Muscle of leg (tissue), 11 donors: Measurements from ENCODE around the gene CYP26A1. TPM values are rescaled to one million over a fixed set of nuclear protein-coding genes. Genes with fewer than 3 reads are reported as not detected.

Experiments used
- DNase-seq: peaks from one replicate; pipeline ENCODE4 v3.0.0; 2013
- H3K27ac ChIP-seq: one replicate; pipeline ENCODE4 v1.5.1; 2013; ENCODE audit warnings: mild to moderate bottlenecking, low read length, control low read depth
- H3K27me3 ChIP-seq: one replicate; pipeline ENCODE4 v1.6.1; 2013; ENCODE audit warnings: low read length; ENCODE audit not compliant: control insufficient read depth, insufficient read depth
- H3K36me3 ChIP-seq: one replicate; pipeline ENCODE4 v1.6.1; 2013; ENCODE audit warnings: low read length; ENCODE audit not compliant: control insufficient read depth, insufficient read depth
- H3K4me1 ChIP-seq: one replicate; pipeline ENCODE4 v1.6.1; 2013; ENCODE audit warnings: low read length; ENCODE audit not compliant: control insufficient read depth, insufficient read depth
- H3K4me3 ChIP-seq: one replicate; pipeline ENCODE4 v1.5.1; 2013; ENCODE audit warnings: low read length, control low read depth
- H3K9me3 ChIP-seq: replicated peaks from 2 replicates; pipeline ENCODE4 v1.6.1; 2013; ENCODE audit warnings: low read depth, low read length; ENCODE audit not compliant: control insufficient read depth
- WGBS: methylation state at CpG from one replicate; pipeline ENCODE4 v1.1.5; 2013; ENCODE audit warnings: missing lambda C conversion rate; ENCODE audit not compliant: insufficient coverage; 5-methylcytosine and 5-hydroxymethylcytosine counted together
- polyA plus RNA-seq, 8 donors: library from polyadenylated mRNA; unstranded; fragments of 120-200 nt; gene quantifications; one replicate each; pipeline versions ENCODE4 v1.2.1 to v1.2.3, GENCODE V29; 2013; ENCODE audit warnings: inconsistent platforms in 1 of 8, low replicate concordance in 1 of 8; ENCODE audit not compliant: insufficient read length in 8 of 8, insufficient read depth in 1 of 8
- total RNA-seq: library from RNA; stranded (reverse); fragments of 120-200 nt; gene quantifications from one replicate; pipeline ENCODE4 v1.2.4, GENCODE V29; 2013

Gene CYP26A1
- total and polyA plus RNA-seq, 9 donors, result 0.23 to 1.8 (median 0.87) TPM; not detected in 1

- Histone ChIP-seq H3K4me3 (no peak overlapping the region), H3K27me3 (peaks cover 41% of the 10 kb centered on the region), H3K4me1 (peaks cover 14% of the 10 kb centered on the region), H3K27ac (no peak overlapping the region), H3K9me3 (no peaks in the 10 kb centered on the region), H3K36me3 (no peaks in the 10 kb centered on the region)
- 72% methylated on average over 7 of the region's 9 CpGs for WGBS
- no peak for DNase-seq
Observed at GRCh38 chr10:93079663-93080349, 6.1 kb downstream of the CYP26A1 start.

- WGBS, result 53% methylated on average over 22 of the region's 22 CpGs
- Histone ChIP-seq H3K27ac (no peak overlapping the region), H3K27me3 (peaks cover 34% of the 10 kb centered on the region), H3K9me3 (no peaks in the 10 kb centered on the region), H3K36me3 (no peaks in the 10 kb centered on the region), H3K4me1 (peaks cover 8% of the 10 kb centered on the region), H3K4me3 (no peak overlapping the region)
- peak; percentile 58 for DNase-seq
Observed at GRCh38 chr10:93080350-93081046, 6.8 kb downstream of the CYP26A1 start.

- Histone ChIP-seq H3K27me3 (peaks cover 26% of the 10 kb centered on the region), H3K27ac (no peak overlapping the region), H3K4me1 (peaks cover 8% of the 10 kb centered on the region), H3K4me3 (no peak overlapping the region), H3K36me3 (no peaks in the 10 kb centered on the region), H3K9me3 (no peaks in the 10 kb centered on the region)
- no peak for DNase-seq
- 78% methylated on average over 1 of the region's 3 CpGs for WGBS
Observed at GRCh38 chr10:93081318-93081717, 7.6 kb downstream of the CYP26A1 start.

GRCh38 chr10:93081834-93082233 lies 8.1 kb downstream of the CYP26A1 start:
- Histone ChIP-seq H3K4me3 (no peak overlapping the region), H3K27ac (no peak overlapping the region), H3K9me3 (no peaks in the 10 kb centered on the region), H3K4me1 (peaks cover 8% of the 10 kb centered on the region), H3K27me3 (peaks cover 23% of the 10 kb centered on the region), H3K36me3 (no peaks in the 10 kb centered on the region)
- 45% methylated on average over 6 of the region's 10 CpGs for WGBS
- no peak for DNase-seq

GRCh38 chr10:93083743-93084539 lies 10.2 kb downstream of the CYP26A1 start:
- H3K4me3 ChIP-seq, result no peak overlapping the region
- H3K27me3 ChIP-seq, result peaks cover 16% of the 10 kb centered on the region
- 93% methylated on average over 2 of the region's 7 CpGs for WGBS
- H3K27ac ChIP-seq, result no peak overlapping the region
- no peaks in the 10 kb centered on the region for H3K36me3 ChIP-seq
- DNase-seq, result no peak
- no peaks in the 10 kb centered on the region for H3K9me3 ChIP-seq
- peaks cover 8% of the 10 kb centered on the region for H3K4me1 ChIP-seq

- Histone ChIP-seq H3K27ac (no peak overlapping the region), H3K36me3 (no peaks in the 10 kb centered on the region), H3K9me3 (no peaks in the 10 kb centered on the region), H3K4me3 (no peak overlapping the region), H3K4me1 (peaks cover 2% of the 10 kb centered on the region), H3K27me3 (peaks cover 7% of the 10 kb centered on the region)
- no peak for DNase-seq
- no CpG with 5 or more reads among the region's 4 CpGs for WGBS
Observed at GRCh38 chr10:93085272-93085859, 11.7 kb downstream of the CYP26A1 start.

- H3K4me1 ChIP-seq, result no peaks in the 10 kb centered on the region
- no peaks in the 10 kb centered on the region for H3K9me3 ChIP-seq
- H3K27me3 ChIP-seq, result peaks cover 1% of the 10 kb centered on the region
- DNase-seq, result no peak
- no peak overlapping the region for H3K27ac ChIP-seq
- 88% methylated on average over 2 of the region's 6 CpGs for WGBS
- no peaks in the 10 kb centered on the region for H3K36me3 ChIP-seq
- no peak overlapping the region for H3K4me3 ChIP-seq
Observed at GRCh38 chr10:93086289-93086688, 12.6 kb downstream of the CYP26A1 start.

GRCh38 chr10:93087846-93088245 lies 14.2 kb downstream of the CYP26A1 start:
- H3K9me3 ChIP-seq, result no peaks in the 10 kb centered on the region
- no peaks in the 10 kb centered on the region for H3K36me3 ChIP-seq
- no peaks in the 10 kb centered on the region for H3K27me3 ChIP-seq
- no peak for DNase-seq
- no peaks in the 10 kb centered on the region for H3K4me1 ChIP-seq
- WGBS, result no CpG with 5 or more reads among the region's 3 CpGs
- no peak overlapping the region for H3K27ac ChIP-seq
- H3K4me3 ChIP-seq, result no peak overlapping the region

- WGBS, result 35% methylated on average over 4 of the region's 4 CpGs
- H3K9me3 ChIP-seq, result no peaks in the 10 kb centered on the region
- no peak for DNase-seq
- H3K27me3 ChIP-seq, result no peaks in the 10 kb centered on the region
- no peaks in the 10 kb centered on the region for H3K4me1 ChIP-seq
- no peak overlapping the region for H3K4me3 ChIP-seq
- H3K27ac ChIP-seq, result no peak overlapping the region
- no peaks in the 10 kb centered on the region for H3K36me3 ChIP-seq
Observed at GRCh38 chr10:93088466-93088865, 14.8 kb downstream of the CYP26A1 start.

- no peak for DNase-seq
- 50% methylated on average over 2 of the region's 2 CpGs for WGBS
- no peaks in the 10 kb centered on the region for H3K36me3 ChIP-seq
- no peak overlapping the region for H3K27ac ChIP-seq
- no peaks in the 10 kb centered on the region for H3K4me1 ChIP-seq
- H3K27me3 ChIP-seq, result no peaks in the 10 kb centered on the region
- H3K4me3 ChIP-seq, result no peak overlapping the region
- H3K9me3 ChIP-seq, result no peaks in the 10 kb centered on the region
Observed at GRCh38 chr10:93090619-93091018, 16.9 kb downstream of the CYP26A1 start.
